Measurements from ENCODE around the gene ZBTB42. TPM values are rescaled to one million over a fixed set of nuclear protein-coding genes. Genes with fewer than 3 reads are reported as not detected.

Gene ZBTB42
- total and polyA plus RNA-seq, 2 of the 13 experiments (the other 11 are each of a cell fraction or from before 2014, with no cell fraction given): 2.8 to 4.2 TPM

GRCh38 chr14:104803280-104803911 lies 2.5 kb downstream of the ZBTB42 start (continued):
- TF ChIP-seq, protein P1, sequence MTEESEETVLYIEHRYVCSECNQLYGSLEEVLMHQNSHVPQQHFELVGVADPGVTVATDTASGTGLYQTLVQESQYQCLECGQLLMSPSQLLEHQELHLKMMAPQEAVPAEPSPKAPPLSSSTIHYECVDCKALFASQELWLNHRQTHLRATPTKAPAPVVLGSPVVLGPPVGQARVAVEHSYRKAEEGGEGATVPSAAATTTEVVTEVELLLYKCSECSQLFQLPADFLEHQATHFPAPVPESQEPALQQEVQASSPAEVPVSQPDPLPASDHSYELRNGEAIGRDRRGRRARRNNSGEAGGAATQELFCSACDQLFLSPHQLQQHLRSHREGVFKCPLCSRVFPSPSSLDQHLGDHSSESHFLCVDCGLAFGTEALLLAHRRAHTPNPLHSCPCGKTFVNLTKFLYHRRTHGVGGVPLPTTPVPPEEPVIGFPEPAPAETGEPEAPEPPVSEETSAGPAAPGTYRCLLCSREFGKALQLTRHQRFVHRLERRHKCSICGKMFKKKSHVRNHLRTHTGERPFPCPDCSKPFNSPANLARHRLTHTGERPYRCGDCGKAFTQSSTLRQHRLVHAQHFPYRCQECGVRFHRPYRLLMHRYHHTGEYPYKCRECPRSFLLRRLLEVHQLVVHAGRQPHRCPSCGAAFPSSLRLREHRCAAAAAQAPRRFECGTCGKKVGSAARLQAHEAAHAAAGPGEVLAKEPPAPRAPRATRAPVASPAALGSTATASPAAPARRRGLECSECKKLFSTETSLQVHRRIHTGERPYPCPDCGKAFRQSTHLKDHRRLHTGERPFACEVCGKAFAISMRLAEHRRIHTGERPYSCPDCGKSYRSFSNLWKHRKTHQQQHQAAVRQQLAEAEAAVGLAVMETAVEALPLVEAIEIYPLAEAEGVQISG (CRISPR knock-in tag; IDR thresholded peaks at IDR 0.05): no peak
- TF ChIP-seq MXD4 (CRISPR knock-in tag; IDR thresholded peaks at IDR 0.05) (no peak), TAF15 (IDR thresholded peaks at IDR 0.05; ENCODE audit: low read depth, low read length, poor library complexity, severe bottlenecking) (peak; percentile 16), NFIC (IDR thresholded peaks at IDR 0.05; ENCODE audit: low read length) (no peak), JARID2 (CRISPR knock-in tag; IDR thresholded peaks at IDR 0.05; ENCODE audit: insufficient replicate concordance) (no peak), TSC22D2 (CRISPR knock-in tag; IDR thresholded peaks at IDR 0.05; ENCODE audit: borderline replicate concordance) (no peak), TOE1 (CRISPR knock-in tag; IDR thresholded peaks at IDR 0.05) (no peak), HMGA1 (CRISPR knock-in tag; conservative IDR thresholded peaks at IDR 0.05) (no peak), U2AF1 (optimal IDR thresholded peaks at IDR 0.05; ENCODE audit: low read depth, low read length) (no peak), ZFP90 (CRISPR knock-in tag; IDR thresholded peaks at IDR 0.05; ENCODE audit: borderline replicate concordance) (no peak), ZNF296 (CRISPR knock-in tag; conservative IDR thresholded peaks at IDR 0.05) (no peak), YEATS2 (CRISPR knock-in tag; IDR thresholded peaks at IDR 0.05; ENCODE audit: borderline replicate concordance) (no peak), ZNF282 (IDR thresholded peaks at IDR 0.05; ENCODE audit: partially characterized antibody) (no peak), MYC (CRISPR knock-in tag; IDR thresholded peaks at IDR 0.05; ENCODE audit: borderline replicate concordance) (no peak), ZNF678 (CRISPR knock-in tag; IDR thresholded peaks at IDR 0.05) (no peak)
- TF ChIP-seq, protein P2, sequence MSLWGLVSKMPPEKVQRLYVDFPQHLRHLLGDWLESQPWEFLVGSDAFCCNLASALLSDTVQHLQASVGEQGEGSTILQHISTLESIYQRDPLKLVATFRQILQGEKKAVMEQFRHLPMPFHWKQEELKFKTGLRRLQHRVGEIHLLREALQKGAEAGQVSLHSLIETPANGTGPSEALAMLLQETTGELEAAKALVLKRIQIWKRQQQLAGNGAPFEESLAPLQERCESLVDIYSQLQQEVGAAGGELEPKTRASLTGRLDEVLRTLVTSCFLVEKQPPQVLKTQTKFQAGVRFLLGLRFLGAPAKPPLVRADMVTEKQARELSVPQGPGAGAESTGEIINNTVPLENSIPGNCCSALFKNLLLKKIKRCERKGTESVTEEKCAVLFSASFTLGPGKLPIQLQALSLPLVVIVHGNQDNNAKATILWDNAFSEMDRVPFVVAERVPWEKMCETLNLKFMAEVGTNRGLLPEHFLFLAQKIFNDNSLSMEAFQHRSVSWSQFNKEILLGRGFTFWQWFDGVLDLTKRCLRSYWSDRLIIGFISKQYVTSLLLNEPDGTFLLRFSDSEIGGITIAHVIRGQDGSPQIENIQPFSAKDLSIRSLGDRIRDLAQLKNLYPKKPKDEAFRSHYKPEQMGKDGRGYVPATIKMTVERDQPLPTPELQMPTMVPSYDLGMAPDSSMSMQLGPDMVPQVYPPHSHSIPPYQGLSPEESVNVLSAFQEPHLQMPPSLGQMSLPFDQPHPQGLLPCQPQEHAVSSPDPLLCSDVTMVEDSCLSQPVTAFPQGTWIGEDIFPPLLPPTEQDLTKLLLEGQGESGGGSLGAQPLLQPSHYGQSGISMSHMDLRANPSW (CRISPR knock-in tag; IDR thresholded peaks at IDR 0.05; ENCODE audit: borderline replicate concordance): no peak

Measured in HepG2 (cell line).